PC-3 (cell line): ENCODE results near the gene HTRA2.

Experiments used
- EZH2 ChIP-seq: fragments of 300-600 bp; sonication (generic); IDR thresholded peaks from one replicate; pipeline ENCODE4 v1.6.1; 2017; ENCODE audit warnings: antibody characterized with exemption, mild to moderate bottlenecking, low read length; ENCODE audit not compliant: unreplicated experiment
- TF ChIP-seq, protein P1 (sequence below): fragments of 300-600 bp; sonication (generic); conservative IDR thresholded peaks from 2 replicates; pipeline ENCODE4 v1.5.1; 2017; ENCODE audit warnings: antibody characterized with exemption, low read depth, mild to moderate bottlenecking, low read length

DNA sequence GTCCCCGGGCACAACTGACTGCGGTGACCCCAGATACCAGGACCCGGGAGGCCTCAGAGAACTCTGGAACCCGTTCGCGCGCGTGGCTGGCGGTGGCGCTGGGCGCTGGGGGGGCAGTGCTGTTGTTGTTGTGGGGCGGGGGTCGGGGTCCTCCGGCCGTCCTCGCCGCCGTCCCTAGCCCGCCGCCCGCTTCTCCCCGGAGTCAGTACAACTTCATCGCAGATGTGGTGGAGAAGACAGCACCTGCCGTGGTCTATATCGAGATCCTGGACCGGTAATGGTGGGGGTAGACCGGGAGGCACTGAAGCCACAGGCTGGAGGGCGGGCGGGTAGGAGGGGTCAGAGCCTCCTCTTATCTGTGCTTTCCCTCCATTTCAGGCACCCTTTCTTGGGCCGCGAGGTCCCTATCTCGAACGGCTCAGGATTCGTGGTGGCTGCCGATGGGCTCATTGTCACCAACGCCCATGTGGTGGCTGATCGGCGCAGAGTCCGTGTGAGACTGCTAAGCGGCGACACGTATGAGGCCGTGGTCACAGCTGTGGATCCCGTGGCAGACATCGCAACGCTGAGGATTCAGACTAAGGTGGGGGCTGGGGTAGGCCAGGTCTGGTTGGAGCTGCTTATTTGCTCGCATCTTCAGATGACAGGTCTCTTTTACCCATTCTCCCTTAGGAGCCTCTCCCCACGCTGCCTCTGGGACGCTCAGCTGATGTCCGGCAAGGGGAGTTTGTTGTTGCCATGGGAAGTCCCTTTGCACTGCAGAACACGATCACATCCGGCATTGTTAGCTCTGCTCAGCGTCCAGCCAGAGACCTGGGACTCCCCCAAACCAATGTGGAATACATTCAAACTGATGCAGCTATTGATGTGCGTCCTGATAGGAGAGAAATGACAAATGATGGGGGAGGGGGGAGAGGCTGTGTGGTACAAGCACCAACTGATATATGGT lies 780 bp downstream of the HTRA2 start:
- TF ChIP-seq, protein P1, sequence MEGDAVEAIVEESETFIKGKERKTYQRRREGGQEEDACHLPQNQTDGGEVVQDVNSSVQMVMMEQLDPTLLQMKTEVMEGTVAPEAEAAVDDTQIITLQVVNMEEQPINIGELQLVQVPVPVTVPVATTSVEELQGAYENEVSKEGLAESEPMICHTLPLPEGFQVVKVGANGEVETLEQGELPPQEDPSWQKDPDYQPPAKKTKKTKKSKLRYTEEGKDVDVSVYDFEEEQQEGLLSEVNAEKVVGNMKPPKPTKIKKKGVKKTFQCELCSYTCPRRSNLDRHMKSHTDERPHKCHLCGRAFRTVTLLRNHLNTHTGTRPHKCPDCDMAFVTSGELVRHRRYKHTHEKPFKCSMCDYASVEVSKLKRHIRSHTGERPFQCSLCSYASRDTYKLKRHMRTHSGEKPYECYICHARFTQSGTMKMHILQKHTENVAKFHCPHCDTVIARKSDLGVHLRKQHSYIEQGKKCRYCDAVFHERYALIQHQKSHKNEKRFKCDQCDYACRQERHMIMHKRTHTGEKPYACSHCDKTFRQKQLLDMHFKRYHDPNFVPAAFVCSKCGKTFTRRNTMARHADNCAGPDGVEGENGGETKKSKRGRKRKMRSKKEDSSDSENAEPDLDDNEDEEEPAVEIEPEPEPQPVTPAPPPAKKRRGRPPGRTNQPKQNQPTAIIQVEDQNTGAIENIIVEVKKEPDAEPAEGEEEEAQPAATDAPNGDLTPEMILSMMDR: no peak
- TF ChIP-seq EZH2: no peak
